Measurements from ENCODE around the gene APOL3. TPM values are rescaled to one million over a fixed set of nuclear protein-coding genes. Genes with fewer than 3 reads are reported as not detected.
"Not testable (repeated sequence)": the region's sequence is repeated elsewhere in the genome, so short reads cannot be mapped to it uniquely, and the experiment has no call there.

The APOL3 gene
- total RNA-seq, 2 experiments from 2014 or later: 50.6 to 55.4 TPM

GRCh38 chr22:36161793-36162126, 1.2 kb upstream of the APOL3 start:
- H3K27ac Mint-ChIP-seq: peak overlapping the region; percentile 96
- H3K4me3 Mint-ChIP-seq; H3K27me3 Mint-ChIP-seq; ATAC-seq; H3K9me3 Mint-ChIP-seq (ENCODE audit: low read depth); POLR2A ChIA-PET: not testable (repeated sequence)
- H3K36me3 Mint-ChIP-seq (ENCODE audit: low read depth): peaks cover 11% of the 10 kb centered on the region
- intact Hi-C loops (cut with DNase I, micrococcal nuclease): loop anchor here in 1 of 2 experiments (2.0 kb wide), 1 partner anchor 75 kb away; no protein-coding TSS in a partner anchor
- H3K4me1 Mint-ChIP-seq: peaks cover 68% of the 10 kb centered on the region
- peak; percentile 40 for DNase-seq
- CTCF ChIA-PET: interaction anchor here (0.6 to 4.6 kb wide), 5 partner anchors 9 to 20 kb away, joined by 3 to 30 read pairs (median 4); no protein-coding TSS in a partner anchor

GRCh38 chr22:36156515-36157419, 3.8 kb downstream of the APOL3 start:
- CTCF ChIA-PET: interaction anchor here (0.8 to 2.7 kb wide), 9 partner anchors 12 to 330 kb away, joined by 3 to 9 read pairs (median 3); partner anchors contain the start of gene APOL2
- Mint-ChIP-seq H3K4me3 (peak overlapping the region; percentile 84), H3K36me3 (ENCODE audit: low read depth) (peaks cover 31% of the 10 kb centered on the region), H3K4me1 (peaks cover 94% of the 10 kb centered on the region), H3K27ac (peak overlapping the region; percentile 99), H3K27me3 (no peaks in the 10 kb centered on the region), H3K9me3 (ENCODE audit: low read depth) (no peaks in the 10 kb centered on the region)
- ATAC-seq (peak; percentile 72), DNase-seq (peak; percentile 89)
- POLR2A ChIA-PET: interaction anchor here (0.6 kb wide), 2 partner anchors 819 to 826 kb away, joined by 4 to 5 read pairs; no protein-coding TSS in a partner anchor
- intact Hi-C loops (cut with DNase I, micrococcal nuclease): loop anchor here in 1 of 2 experiments (5.0 kb wide), 2 partner anchors 231 to 509 kb away; partner anchors contain the start of genes APOL6 and MYH9

- Mint-ChIP-seq H3K4me3 (peak overlapping the region; percentile 84), H3K9me3 (ENCODE audit: low read depth) (no peaks in the 10 kb centered on the region), H3K27ac (peak overlapping the region; percentile 99), H3K36me3 (ENCODE audit: low read depth) (peaks cover 34% of the 10 kb centered on the region), H3K27me3 (no peaks in the 10 kb centered on the region), H3K4me1 (peaks cover 93% of the 10 kb centered on the region)
- DNase-seq: no peak
- intact Hi-C loops (cut with DNase I, micrococcal nuclease): loop anchor here in 1 of 2 experiments (5.0 kb wide), 2 partner anchors 231 to 509 kb away; partner anchors contain the start of genes APOL6 and MYH9
- POLR2A ChIA-PET: interaction anchor here (0.6 kb wide), 2 partner anchors 24 to 820 kb away, joined by 3 to 4 read pairs; no protein-coding TSS in a partner anchor
- no peak for ATAC-seq
- CTCF ChIA-PET: interaction anchor here (0.6 to 2.7 kb wide), 10 partner anchors 11 to 1481 kb away, joined by 3 to 9 read pairs (median 3); partner anchors contain the start of gene APOL2
Observed at GRCh38 chr22:36156119-36156514, 4.4 kb downstream of the APOL3 start.

- H3K27ac Mint-ChIP-seq: peak overlapping the region; percentile 99
- H3K4me1 Mint-ChIP-seq: peaks cover 93% of the 10 kb centered on the region
- intact Hi-C loops (cut with DNase I, micrococcal nuclease): loop anchor here in 1 of 2 experiments (5.0 kb wide), 2 partner anchors 232 to 508 kb away; partner anchors contain the start of genes APOL6 and MYH9
- CTCF ChIA-PET: interaction anchor here (0.5 to 2.7 kb wide), 8 partner anchors 14 to 1481 kb away, joined by 3 to 9 read pairs (median 3); no protein-coding TSS in a partner anchor
- H3K4me3 Mint-ChIP-seq: peak overlapping the region; percentile 84
- DNase-seq: no peak
- H3K36me3 Mint-ChIP-seq (ENCODE audit: low read depth): peaks cover 34% of the 10 kb centered on the region
- POLR2A ChIA-PET: interaction anchor here (0.6 kb wide), 2 partner anchors 25 to 366 kb away, joined by 3 to 5 read pairs; no protein-coding TSS in a partner anchor
- no peak for ATAC-seq
- no peaks in the 10 kb centered on the region for H3K9me3 Mint-ChIP-seq (ENCODE audit: low read depth)
- no peaks in the 10 kb centered on the region for H3K27me3 Mint-ChIP-seq
Observed at GRCh38 chr22:36155702-36156101, 4.9 kb downstream of the APOL3 start.

DNA sequence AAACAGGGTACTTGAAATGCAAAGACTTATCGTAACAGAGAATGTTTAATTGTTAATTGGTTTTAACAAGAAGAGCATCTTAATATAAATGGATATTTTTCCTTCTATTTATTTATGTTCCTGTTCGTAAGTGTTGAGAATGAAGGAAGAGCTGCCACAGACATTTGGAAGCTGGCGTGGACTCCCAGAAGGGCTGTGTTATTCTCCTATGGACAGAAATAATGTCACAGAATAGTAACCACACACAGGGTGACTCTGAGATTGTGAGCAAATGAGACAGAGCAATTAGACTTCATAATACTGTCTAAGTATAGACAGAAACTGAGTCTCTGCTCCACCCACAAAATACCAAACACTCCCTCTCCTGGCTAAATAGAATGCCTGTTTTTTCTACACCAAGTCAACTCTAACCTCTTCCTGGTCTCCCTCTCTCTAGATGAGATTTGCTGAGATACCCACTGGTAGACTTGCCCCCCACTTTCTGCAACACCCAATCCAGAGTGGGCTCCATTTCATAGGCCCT, 6.1 kb downstream of the APOL3 start:
- H3K4me3 Mint-ChIP-seq: no peak overlapping the region
- POLR2A ChIA-PET: no interaction called here
- CTCF ChIA-PET: interaction anchor here (0.9 to 1.5 kb wide), 2 partner anchors 30 to 54 kb away, joined by 3 to 4 read pairs; no protein-coding TSS in a partner anchor
- peaks cover 90% of the 10 kb centered on the region for H3K4me1 Mint-ChIP-seq
- H3K27ac Mint-ChIP-seq: peak overlapping the region; percentile 99
- ATAC-seq (no peak), DNase-seq (no peak)
- no peaks in the 10 kb centered on the region for H3K27me3 Mint-ChIP-seq
- no peaks in the 10 kb centered on the region for H3K9me3 Mint-ChIP-seq (ENCODE audit: low read depth)
- peaks cover 37% of the 10 kb centered on the region for H3K36me3 Mint-ChIP-seq (ENCODE audit: low read depth)
- intact Hi-C loops (cut with DNase I, micrococcal nuclease): no loop called here

GRCh38 chr22:36153501-36154422, 6.8 kb downstream of the APOL3 start:
- ChIA-PET POLR2A (no interaction called here), CTCF (interaction anchor here (0.6 to 2.1 kb wide), 8 partner anchors 8 to 803 kb away, joined by 3 to 6 read pairs (median 3); no protein-coding TSS in a partner anchor)
- H3K27ac Mint-ChIP-seq: peak overlapping the region; percentile 45
- H3K36me3 Mint-ChIP-seq (ENCODE audit: low read depth): peaks cover 37% of the 10 kb centered on the region
- H3K27me3 Mint-ChIP-seq: no peaks in the 10 kb centered on the region
- ATAC-seq (no peak), DNase-seq (no peak)
- no peak overlapping the region for H3K4me3 Mint-ChIP-seq
- intact Hi-C loops (cut with DNase I, micrococcal nuclease): no loop called here
- H3K4me1 Mint-ChIP-seq: peaks cover 83% of the 10 kb centered on the region
- no peaks in the 10 kb centered on the region for H3K9me3 Mint-ChIP-seq (ENCODE audit: low read depth)

DNA sequence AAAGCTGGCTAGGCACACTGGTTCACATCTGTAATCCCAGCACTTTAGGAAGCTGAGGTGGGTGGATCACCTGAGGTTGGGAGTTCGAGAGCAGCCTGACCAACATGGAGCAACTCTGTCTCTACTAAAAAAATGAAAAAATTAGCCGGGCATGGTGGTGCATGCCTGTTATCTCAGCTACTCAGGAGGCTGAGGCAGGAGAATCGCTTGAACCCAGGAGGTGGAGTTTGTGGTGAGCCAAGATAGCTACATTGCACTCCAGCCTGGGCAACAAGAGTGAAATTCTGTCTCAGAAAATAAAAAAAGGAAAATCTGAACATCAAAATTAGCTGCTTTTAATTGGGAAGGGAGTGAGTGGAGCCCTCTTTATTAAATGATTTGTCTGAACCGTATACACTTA, 7.7 kb downstream of the APOL3 start:
- peaks cover 42% of the 10 kb centered on the region for H3K36me3 Mint-ChIP-seq (ENCODE audit: low read depth)
- H3K27ac Mint-ChIP-seq; H3K27me3 Mint-ChIP-seq; intact Hi-C loops (cut with DNase I, micrococcal nuclease); H3K9me3 Mint-ChIP-seq (ENCODE audit: low read depth); ATAC-seq; H3K4me3 Mint-ChIP-seq; DNase-seq: not testable (repeated sequence)
- peaks cover 75% of the 10 kb centered on the region for H3K4me1 Mint-ChIP-seq
- ChIA-PET POLR2A (interaction anchor here (0.7 kb wide), 1 partner anchor 280 kb away, joined by 5 read pairs; no protein-coding TSS in a partner anchor), CTCF (interaction anchor here (0.6 to 2.1 kb wide), 8 partner anchors 9 to 100 kb away, joined by 3 to 6 read pairs (median 3); partner anchors contain the start of gene APOL1)

DNA sequence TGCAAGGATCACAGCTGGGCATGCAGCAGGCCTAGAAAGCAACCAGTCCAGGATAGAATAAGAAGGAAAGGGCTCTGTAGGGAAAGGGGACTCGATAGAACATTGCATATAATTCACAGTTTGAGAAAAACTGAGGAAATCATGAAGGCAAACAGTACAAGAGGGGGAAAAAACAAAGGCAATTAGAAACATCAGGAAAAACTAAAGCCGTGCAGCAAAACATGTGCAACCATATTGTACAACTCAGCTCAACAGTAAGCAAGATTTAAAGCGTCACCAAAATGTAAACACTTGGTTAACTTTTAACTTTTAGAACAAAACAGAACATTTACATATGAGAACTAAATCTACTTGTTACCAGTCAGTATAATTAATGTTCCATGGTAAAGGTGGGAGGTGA, 8.5 kb downstream of the APOL3 start:
- Mint-ChIP-seq H3K27ac (peak overlapping the region; percentile 1), H3K36me3 (ENCODE audit: low read depth) (peaks cover 37% of the 10 kb centered on the region)
- POLR2A ChIA-PET: interaction anchor here (0.5 kb wide), 1 partner anchor 263 kb away, joined by 4 read pairs; no protein-coding TSS in a partner anchor

DNA sequence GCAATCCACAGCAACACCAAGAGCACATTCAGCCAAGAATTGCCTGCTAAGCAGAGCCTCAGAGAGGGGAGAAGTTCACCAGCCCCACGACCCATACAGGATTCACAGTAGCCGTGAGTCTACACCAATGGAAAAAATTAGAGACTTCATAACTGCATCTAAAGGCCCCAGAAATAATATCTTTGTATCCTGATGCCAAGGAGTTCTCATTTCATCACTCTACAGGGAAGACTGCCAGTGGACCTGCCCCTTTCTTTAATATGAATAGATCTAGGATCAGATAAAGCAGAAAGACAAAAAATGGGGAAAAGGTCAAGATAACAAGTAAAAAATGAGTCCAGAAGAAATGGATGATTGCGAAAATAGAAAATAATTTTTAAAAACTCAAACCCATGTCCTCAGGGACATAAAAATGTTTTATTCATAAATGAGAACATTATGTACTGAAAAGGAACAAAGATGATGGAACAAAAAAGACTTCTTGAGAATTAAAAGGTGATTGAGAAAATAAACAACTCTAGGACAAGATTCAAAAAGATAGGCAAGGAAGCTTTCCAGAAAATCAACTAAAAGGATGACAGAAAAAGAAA, 9.5 kb downstream of the APOL3 start:
- intact Hi-C loops (cut with DNase I, micrococcal nuclease): no loop called here
- H3K9me3 Mint-ChIP-seq (ENCODE audit: low read depth): no peaks in the 10 kb centered on the region
- POLR2A ChIA-PET: no interaction called here
- H3K36me3 Mint-ChIP-seq (ENCODE audit: low read depth): peaks cover 30% of the 10 kb centered on the region
- H3K4me1 Mint-ChIP-seq: peaks cover 58% of the 10 kb centered on the region
- DNase-seq (no peak), ATAC-seq (no peak)
- H3K4me3 Mint-ChIP-seq: no peak overlapping the region
- CTCF ChIA-PET: interaction anchor here (0.5 to 1.1 kb wide), 3 partner anchors 84 to 718 kb away, joined by 3 read pairs; no protein-coding TSS in a partner anchor
- no peak overlapping the region for H3K27ac Mint-ChIP-seq
- H3K27me3 Mint-ChIP-seq: no peaks in the 10 kb centered on the region

More for the DNA sequence above, 8.5 kb downstream of the APOL3 start:
- no peak for DNase-seq
- intact Hi-C loops (cut with DNase I, micrococcal nuclease): no loop called here
- ATAC-seq: no peak
- no peaks in the 10 kb centered on the region for H3K9me3 Mint-ChIP-seq (ENCODE audit: low read depth)
- H3K4me1 Mint-ChIP-seq: peaks cover 68% of the 10 kb centered on the region
- CTCF ChIA-PET: interaction anchor here (0.5 to 2.1 kb wide), 6 partner anchors 11 to 709 kb away, joined by 3 to 6 read pairs (median 4); partner anchors contain the start of gene APOL1
- no peaks in the 10 kb centered on the region for H3K27me3 Mint-ChIP-seq
- H3K4me3 Mint-ChIP-seq: no peak overlapping the region

GRCh38 chr22:36149441-36149840, 11.1 kb downstream of the APOL3 start:
- ChIA-PET CTCF (interaction anchor here (1.2 kb wide), 1 partner anchor 25 kb away, joined by 3 read pairs; no protein-coding TSS in a partner anchor), POLR2A (no interaction called here)
- no peak overlapping the region for H3K27ac Mint-ChIP-seq
- intact Hi-C loops (cut with DNase I, micrococcal nuclease): loop anchor here in 1 of 2 experiments (5.0 kb wide), 1 partner anchor 88 kb away; the partner anchor contains the start of gene APOL2
- H3K4me3 Mint-ChIP-seq: no peak overlapping the region
- DNase-seq (no peak), ATAC-seq (no peak)
- H3K9me3 Mint-ChIP-seq (ENCODE audit: low read depth): no peaks in the 10 kb centered on the region
- H3K27me3 Mint-ChIP-seq: no peaks in the 10 kb centered on the region
- peaks cover 41% of the 10 kb centered on the region for H3K4me1 Mint-ChIP-seq
- peaks cover 24% of the 10 kb centered on the region for H3K36me3 Mint-ChIP-seq (ENCODE audit: low read depth)

Measured in activated CD4-positive, alpha-beta T cell treated with anti-CD3 and anti-CD28 coated beads for 36 hours (primary cell).